Measurements from ENCODE around the gene PTGDR. TPM values are rescaled to one million over a fixed set of nuclear protein-coding genes. Genes with fewer than 3 reads are reported as not detected.
A peak's percentile ranks its signal among the peaks of the same experiment; 100 is the strongest.

The PTGDR gene
- total and polyA plus RNA-seq, 2 of the 8 experiments (the other 6 are each of a cell fraction or from before 2014, with no cell fraction given): 0.22 to 0.83 TPM

DNA sequence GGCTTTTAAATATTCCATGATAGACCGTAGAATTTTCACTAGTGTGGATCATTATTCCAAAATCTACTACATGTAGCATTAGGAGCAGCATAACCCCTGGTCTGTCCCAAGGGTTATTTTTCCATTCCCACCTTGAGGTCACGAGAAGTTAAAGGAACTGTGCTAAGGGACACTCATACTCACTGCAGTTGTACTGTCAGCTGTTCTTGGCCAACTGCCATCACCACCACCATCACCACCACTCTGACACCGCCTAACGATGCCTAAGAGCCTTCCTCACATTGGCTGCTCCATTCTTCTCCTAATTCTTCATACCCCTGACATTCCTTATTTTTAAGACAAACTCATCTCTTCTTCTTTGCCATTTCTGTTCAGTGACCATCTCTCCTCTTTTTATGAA lies 13.4 kb upstream of the PTGDR start:
- Histone ChIP-seq H3K27ac (ENCODE audit: low read depth, low read length) (no peak overlapping the region), H3K4me1 (replicated peaks in 1 of 4; ENCODE audit: control insufficient read depth in 3 of 4, insufficient read depth in 4 of 4, low read length in 3 of 4) (peaks cover 0 to 9% (median 6%) of the 10 kb centered on the region in 4 experiments; a peak in 6 of 7 replicates), H3K79me2 (ENCODE audit: control insufficient read depth in 1 of 2, insufficient read depth in 2 of 2, low read length in 2 of 2) (no peaks in the 10 kb centered on the region), H3K27me3 (replicated peaks in 1 of 4; ENCODE audit: control insufficient read depth in 3 of 4, extremely low read depth in 1 of 4, insufficient read depth in 3 of 4, low read length in 3 of 4) (no peaks in the 10 kb centered on the region), H2BK12ac (ENCODE audit: low read depth, low read length) (peak overlapping the region; percentile 90; the same call in 1 of the 2 replicates), H3K14ac (ENCODE audit: insufficient read length) (no peak overlapping the region), H2BK120ac (replicated peaks; ENCODE audit: low read depth, low read length) (peak overlapping the region; percentile 47), H3K56ac (replicated peaks; ENCODE audit: insufficient read length, low read depth, low read length) (no peak overlapping the region), H3K23me2 (ENCODE audit: low read depth, low read length) (no peaks in the 10 kb centered on the region), H2BK20ac (ENCODE audit: low read length) (peak overlapping the region; percentile 99; the same call in 1 of the 2 replicates), H3K23ac (ENCODE audit: insufficient read length) (no peak overlapping the region), H3K4me2 (ENCODE audit: insufficient read depth in 1 of 2, low read depth in 2 of 2, low read length in 2 of 2) (no peak overlapping the region), H2BK15ac (ENCODE audit: low read length) (peak overlapping the region; percentile 48; the same call in 1 of the 2 replicates), H2BK5ac (ENCODE audit: low read depth, low read length) (no peak overlapping the region; the same call in 1 of the 2 replicates), H2AK5ac (ENCODE audit: low read depth, low read length) (peak overlapping the region; percentile 91; the same call in 1 of the 2 replicates), H3K18ac (ENCODE audit: extremely low read depth, low read length) (peak overlapping the region; percentile 60), H3K9ac (replicated peaks in 1 of 4; ENCODE audit: extremely low read depth in 1 of 4, low read depth in 3 of 4, low read length in 3 of 4) (no peak overlapping the region), H4K91ac (replicated peaks; ENCODE audit: insufficient read length, low read length) (no peak overlapping the region), H4K8ac (ENCODE audit: extremely low read depth, insufficient read depth, low read length) (no peak overlapping the region), H2AFZ (ENCODE audit: low read length) (no peak overlapping the region), H4K5ac (ENCODE audit: insufficient read length, low read depth, low read length) (no peak overlapping the region), H3K79me1 (ENCODE audit: low read depth, low read length) (no peaks in the 10 kb centered on the region), H3K4ac (replicated peaks; ENCODE audit: insufficient read length, low read depth, low read length) (no peak overlapping the region), H3K36me3 (ENCODE audit: control insufficient read depth in 2 of 4, insufficient read depth in 4 of 4, low read length in 3 of 4) (no peaks in the 10 kb centered on the region), H3K4me3 (ENCODE audit: extremely low read depth in 1 of 4, insufficient read depth in 2 of 4, low read depth in 3 of 4, low read length in 4 of 4) (no peak overlapping the region), H3K9me3 (ENCODE audit: insufficient read depth in 2 of 2, low read depth in 1 of 2, low read length in 1 of 2) (no peaks in the 10 kb centered on the region), H4K20me1 (replicated peaks in 1 of 2; ENCODE audit: control insufficient read depth in 1 of 2, insufficient read depth in 2 of 2, low read length in 2 of 2) (no peaks in the 10 kb centered on the region)
- no peak for TF ChIP-seq TCF12 (IDR thresholded peaks at IDR 0.05; ENCODE audit: low read depth, low read length)
- no peak for DNase-seq (ENCODE audit: low read depth in 1 of 2, low spot score in 2 of 2)
- CTCF ChIA-PET (ENCODE audit: partially characterized antibody): no interaction called here
- 92% methylated on average over 4 of the region's 4 CpGs; no CpG with 5 or more reads in 1 of the 2 experiments for WGBS, 2 experiments (ENCODE audit: extremely low coverage in 1 of 2, insufficient coverage in 1 of 2, insufficient read length in 1 of 2, insufficient replicate concordance in 2 of 2, low coverage in 1 of 2, low lambda C conversion rate in 2 of 2, missing lambda C conversion rate in 1 of 2)
- POLR2A ChIA-PET (ENCODE audit: partially characterized antibody): no interaction called here
- no peak for FAIRE-seq

Measured in H1 (cell line).